OCI-LY7 (cell line): ENCODE results near the gene CORIN. TPM values are rescaled to one million over a fixed set of nuclear protein-coding genes. Genes with fewer than 3 reads are reported as not detected.

Source experiments
- BruUV-seq: library from RNA; stranded (reverse); fragments of 400-500 nt; replicated peaks from 2 replicates; lab custom pipeline; 2021; lab: Mats Ljungman, UMichigan
- CTCF ChIA-PET: fragments of 300-600 bp; sonication (Branson Sonifier 250); formaldehyde crosslinking; loops from one replicate; lab custom pipeline; 2022; ENCODE audit warnings: antibody characterized with exemption; ENCODE audit not compliant: unreplicated experiment; lab: Charles Lee
- POLR2A ChIA-PET: fragments of 300-600 bp; sonication (Branson Sonifier 250); formaldehyde crosslinking; loops from one replicate; lab custom pipeline; 2022; ENCODE audit warnings: antibody characterized with exemption; lab: Charles Lee
- DNase-seq: peaks from one replicate; pipeline ENCODE4 v3.0.0-alpha.2; 2015; ENCODE audit warnings: low spot score
- H2AFZ ChIP-seq: fragments of 200-600 bp; sonication (generic), shearing (Covaris generic); 2 replicates; pipeline ENCODE4 v1.6.1; 2014; ENCODE audit warnings: mild to moderate bottlenecking, antibody characterized with exemption, low read length, moderate library complexity
- H3K27ac ChIP-seq: fragments of 200-600 bp; sonication (generic); 2 replicates; pipeline ENCODE4 v1.5.1; 2014; ENCODE audit warnings: mixed run types, low read depth, mild to moderate bottlenecking, moderate library complexity, low read length, inconsistent platforms; ENCODE audit not compliant: poor library complexity, severe bottlenecking
- H3K36me3 ChIP-seq: fragments of 200-600 bp; sonication (generic); 2 replicates; pipeline ENCODE4 v1.6.1; 2014; ENCODE audit warnings: mild to moderate bottlenecking, antibody characterized with exemption, low read length, moderate library complexity, mixed read lengths; ENCODE audit not compliant: insufficient read depth
- H3K4me1 ChIP-seq: fragments of 200-600 bp; sonication (generic); 2 replicates; pipeline ENCODE4 v1.5.1; 2014; ENCODE audit warnings: mild to moderate bottlenecking, low read length; ENCODE audit not compliant: insufficient read depth, poor library complexity, severe bottlenecking
- H3K4me2 ChIP-seq: fragments of 200-600 bp; sonication (generic); 2 replicates; pipeline ENCODE4 v1.6.1; 2014; ENCODE audit warnings: mild to moderate bottlenecking, low read length
- H3K4me3 ChIP-seq: fragments of 200-600 bp; sonication (generic); 2 replicates; pipeline ENCODE4 v1.5.1; 2014; ENCODE audit warnings: mild to moderate bottlenecking, low read depth, low read length; ENCODE audit not compliant: poor library complexity, severe bottlenecking
- H3K79me2 ChIP-seq: fragments of 200-600 bp; sonication (generic); 2 replicates; pipeline ENCODE4 v1.6.1; 2016; ENCODE audit warnings: low read depth, mild to moderate bottlenecking, low read length, moderate library complexity, mixed read lengths; ENCODE audit not compliant: insufficient read depth
- H3K9me2 ChIP-seq: fragments of 200-600 bp; sonication (generic); 2 replicates; pipeline ENCODE4 v1.6.1; 2016; ENCODE audit warnings: mild to moderate bottlenecking, low read length, mixed read lengths; ENCODE audit not compliant: insufficient read depth
- H3K9me3 ChIP-seq: fragments of 200-600 bp; sonication (generic); 2 replicates; pipeline ENCODE4 v1.6.1; 2014; ENCODE audit warnings: mild to moderate bottlenecking, mixed run types, low read length, mixed read lengths
- H4K20me1 ChIP-seq: fragments of 200-600 bp; sonication (generic); 2 replicates; pipeline ENCODE4 v1.6.1; 2014; ENCODE audit warnings: mild to moderate bottlenecking, antibody characterized with exemption, low read length, moderate library complexity, mixed read lengths; ENCODE audit not compliant: insufficient read depth
- EZH2phosphoT487 ChIP-seq: fragments of 200-600 bp; sonication (generic); IDR thresholded peaks from 2 replicates; pipeline ENCODE4 v1.6.1; 2018; ENCODE audit warnings: low read depth, borderline replicate concordance, mild to moderate bottlenecking, mixed run types, antibody characterized with exemption, low read length, moderate library complexity, mixed read lengths
- intact Hi-C: fragments of 100-400 bp; cut with micrococcal nuclease; formaldehyde crosslinking; loops from one replicate; pipeline ENCODE4 v1.10.0; 2022; ENCODE audit not compliant: unreplicated experiment
- total RNA-seq, 2 experiments: library from RNA; depleted of rRNA in 1 of 2; stranded (reverse); fragments of >200 nt in 1 of 2; shearing (Covaris generic) in 1 of 2; gene quantifications; 2 replicates each; pipeline ENCODE4 v1.2.3, GENCODE V29; 2014 to 2022
- TF ChIP-seq, protein P1 (sequence below): fragments of 200-600 bp; sonication (generic); conservative IDR thresholded peaks from 2 replicates; pipeline ENCODE4 v1.5.1; 2014; ENCODE audit warnings: mild to moderate bottlenecking, antibody characterized with exemption, low read length, moderate library complexity, mixed read lengths

The CORIN gene
- total RNA-seq, 2 experiments from 2014 or later, result 0.40 TPM; not detected in 1

DNA sequence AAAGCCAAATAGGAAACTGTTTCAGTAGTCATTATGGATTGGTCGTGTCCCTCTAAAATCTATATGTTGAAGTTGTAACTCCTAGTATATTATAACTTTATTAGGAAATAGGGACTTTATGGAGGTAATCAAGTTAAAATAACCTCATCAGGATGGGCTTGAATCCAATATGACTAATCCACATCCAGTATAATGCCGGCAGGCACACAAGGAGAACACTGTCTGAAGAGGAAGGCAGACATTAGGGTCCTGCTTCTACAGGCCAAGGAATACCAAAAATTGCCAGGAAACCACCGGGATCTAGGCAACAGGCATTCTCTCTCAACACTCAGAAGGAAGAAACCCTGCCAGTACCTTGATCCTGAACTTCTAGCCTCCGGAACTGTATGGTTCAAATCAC, 222.5 kb downstream of the CORIN start:
- Histone ChIP-seq H3K9me2 (no peaks in the 10 kb centered on the region), H2AFZ (no peak overlapping the region), H4K20me1 (no peaks in the 10 kb centered on the region), H3K79me2 (no peaks in the 10 kb centered on the region), H3K9me3 (no peaks in the 10 kb centered on the region), H3K27ac (no peak overlapping the region), H3K36me3 (no peaks in the 10 kb centered on the region), H3K4me2 (no peak overlapping the region), H3K4me1 (no peaks in the 10 kb centered on the region), H3K4me3 (no peak overlapping the region)
- ChIA-PET CTCF (no interaction called here), POLR2A (no interaction called here)
- no peak for DNase-seq
- TF ChIP-seq, protein P1, sequence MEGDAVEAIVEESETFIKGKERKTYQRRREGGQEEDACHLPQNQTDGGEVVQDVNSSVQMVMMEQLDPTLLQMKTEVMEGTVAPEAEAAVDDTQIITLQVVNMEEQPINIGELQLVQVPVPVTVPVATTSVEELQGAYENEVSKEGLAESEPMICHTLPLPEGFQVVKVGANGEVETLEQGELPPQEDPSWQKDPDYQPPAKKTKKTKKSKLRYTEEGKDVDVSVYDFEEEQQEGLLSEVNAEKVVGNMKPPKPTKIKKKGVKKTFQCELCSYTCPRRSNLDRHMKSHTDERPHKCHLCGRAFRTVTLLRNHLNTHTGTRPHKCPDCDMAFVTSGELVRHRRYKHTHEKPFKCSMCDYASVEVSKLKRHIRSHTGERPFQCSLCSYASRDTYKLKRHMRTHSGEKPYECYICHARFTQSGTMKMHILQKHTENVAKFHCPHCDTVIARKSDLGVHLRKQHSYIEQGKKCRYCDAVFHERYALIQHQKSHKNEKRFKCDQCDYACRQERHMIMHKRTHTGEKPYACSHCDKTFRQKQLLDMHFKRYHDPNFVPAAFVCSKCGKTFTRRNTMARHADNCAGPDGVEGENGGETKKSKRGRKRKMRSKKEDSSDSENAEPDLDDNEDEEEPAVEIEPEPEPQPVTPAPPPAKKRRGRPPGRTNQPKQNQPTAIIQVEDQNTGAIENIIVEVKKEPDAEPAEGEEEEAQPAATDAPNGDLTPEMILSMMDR, result no peak
- no peak for TF ChIP-seq EZH2phosphoT487
- no TSS peak for BruUV-seq
- intact Hi-C loops, result no loop called here

DNA sequence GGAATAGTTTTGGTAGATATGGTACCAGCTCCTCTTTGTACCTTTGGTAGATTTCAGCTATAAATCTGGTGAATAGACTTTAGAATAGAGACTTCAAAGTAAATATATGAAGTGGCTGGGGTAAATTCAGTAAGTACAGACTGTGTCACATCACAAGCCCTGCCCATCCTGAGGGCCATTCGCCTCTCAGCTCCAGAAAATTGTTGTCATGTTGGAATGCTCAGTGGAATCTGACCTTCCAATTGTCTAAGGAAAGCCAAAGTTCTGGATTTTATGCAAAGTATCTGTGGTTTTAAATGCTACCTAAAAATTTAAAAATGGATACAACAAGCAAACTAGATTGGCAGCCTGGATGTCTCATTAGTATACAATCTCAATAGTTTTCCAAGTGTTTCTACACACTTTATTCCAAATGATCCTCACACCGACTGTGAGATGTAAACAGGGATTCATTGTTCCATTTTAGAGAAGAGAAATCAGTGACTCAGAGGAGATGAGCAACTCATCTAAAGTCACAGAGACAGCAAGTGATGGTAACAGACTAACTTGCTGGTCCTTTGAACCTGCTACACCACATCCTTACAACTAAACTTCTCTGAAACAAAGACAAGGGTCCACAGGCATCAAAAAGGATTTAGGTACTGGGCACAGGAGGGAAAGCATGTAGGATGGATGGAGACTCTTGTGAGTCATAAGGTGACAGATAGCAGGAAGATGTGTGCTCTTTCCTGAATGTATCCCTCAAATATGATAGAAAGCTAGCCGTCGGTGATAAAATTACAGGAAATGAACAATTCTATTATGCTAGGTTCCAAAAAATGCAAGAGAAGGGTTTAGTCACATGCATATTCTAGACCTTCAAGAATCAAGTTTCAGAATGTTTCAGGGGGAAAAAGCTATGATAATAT, 225.5 kb downstream of the CORIN start:
- no TSS peak for BruUV-seq
- Histone ChIP-seq H3K9me2 (no peaks in the 10 kb centered on the region), H3K4me2 (no peak overlapping the region), H3K4me3 (no peak overlapping the region), H2AFZ (no peak overlapping the region), H3K9me3 (no peaks in the 10 kb centered on the region), H3K4me1 (no peaks in the 10 kb centered on the region), H3K36me3 (no peaks in the 10 kb centered on the region), H4K20me1 (no peaks in the 10 kb centered on the region), H3K27ac (no peak overlapping the region), H3K79me2 (no peaks in the 10 kb centered on the region)
- POLR2A ChIA-PET, result interaction anchor here (0.6 to 0.7 kb wide), 3 partner anchors 45 to 697 kb away, joined by 3 read pairs; no protein-coding TSS in a partner anchor
- CTCF ChIA-PET, result no interaction called here
- no peak for DNase-seq
- intact Hi-C loops, result no loop called here
- TF ChIP-seq, protein P1, result no peak
- no peak for TF ChIP-seq EZH2phosphoT487

DNA sequence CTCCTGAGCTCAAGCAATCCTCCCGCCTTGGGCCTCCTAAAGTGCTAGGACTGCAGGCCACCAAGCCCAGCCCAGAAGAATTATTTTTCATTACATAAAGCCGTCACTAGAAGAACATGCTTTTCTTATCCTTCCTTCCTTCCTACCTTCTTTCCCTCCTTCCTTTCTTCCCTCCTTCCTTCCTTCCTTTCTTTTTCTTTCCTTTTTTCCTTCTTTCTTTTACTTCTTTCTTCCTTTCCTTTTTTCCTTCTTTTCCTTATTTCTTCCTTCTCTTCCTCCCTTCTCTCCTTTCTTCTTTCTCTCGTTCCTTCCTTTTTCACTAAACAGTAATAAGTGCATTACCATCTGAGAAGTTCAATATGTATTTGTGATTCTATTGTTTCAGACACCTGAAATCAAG, 231.4 kb downstream of the CORIN start:
- intact Hi-C loops, result no loop called here
- no peak overlapping the region for H3K27ac ChIP-seq
- no peaks in the 10 kb centered on the region for H3K79me2 ChIP-seq
- no peaks in the 10 kb centered on the region for H4K20me1 ChIP-seq
- H3K4me1 ChIP-seq, result no peaks in the 10 kb centered on the region
- BruUV-seq, result no TSS peak
- H3K9me2 ChIP-seq, result 0 out of 2 replicates have a peak, but pooled peaks cover 3% of the 10 kb centered on the region
- no peak overlapping the region for H3K4me3 ChIP-seq
- no peaks in the 10 kb centered on the region for H3K9me3 ChIP-seq
- no peak overlapping the region for H2AFZ ChIP-seq
- POLR2A ChIA-PET, result no interaction called here
- CTCF ChIA-PET, result no interaction called here
- H3K36me3 ChIP-seq, result no peaks in the 10 kb centered on the region
- no peak overlapping the region for H3K4me2 ChIP-seq
- TF ChIP-seq EZH2phosphoT487, result no peak
- TF ChIP-seq, protein P1, result no peak
- no peak for DNase-seq
